ENCODE results near the gene LSM8. TPM values are rescaled to one million over a fixed set of nuclear protein-coding genes. Genes with fewer than 3 reads are reported as not detected.
"Not testable (repeated sequence)": the region's sequence is repeated elsewhere in the genome, so short reads cannot be mapped to it uniquely, and the experiment has no call there.

LSM8 gene
- 10 to 100 TPM; 52.3 to 54.4 TPM for total RNA-seq

GRCh38 chr7:118183786-118184564, at the start of gene LSM8:
LSM8 (plus strand) TSS chr7:118184164; CDS start chr7:118184224, 60 bp downstream.
- DNase-seq (peak; percentile 98), ATAC-seq (peak; percentile 99)
- H3K4me1 Mint-ChIP-seq (ENCODE audit: low read depth): peaks cover 32% of the 10 kb centered on the region
- H3K9me3 Mint-ChIP-seq (ENCODE audit: insufficient read depth): no peaks in the 10 kb centered on the region
- ChIA-PET CTCF (interaction anchor here (2.5 kb wide), 1 partner anchor 11 kb away, joined by 7 read pairs; no protein-coding TSS in a partner anchor), POLR2A (interaction anchor here (0.8 to 1.4 kb wide), 4 partner anchors 14 to 451 kb away, joined by 3 read pairs; no protein-coding TSS in a partner anchor)
- peak within 1 kb of the TSS; percentile 93 for H3K4me3 Mint-ChIP-seq
- peak within 1 kb of the TSS; percentile 98 for H3K27ac Mint-ChIP-seq
- peaks cover 42% of the 10 kb centered on the region for H3K36me3 Mint-ChIP-seq (ENCODE audit: low read depth)
- H3K27me3 Mint-ChIP-seq (ENCODE audit: low read depth): no peaks in the 10 kb centered on the region

GRCh38 chr7:118134420-118134819, 49.5 kb upstream of the LSM8 start:
- H3K4me1 Mint-ChIP-seq (ENCODE audit: low read depth); ATAC-seq; H3K4me3 Mint-ChIP-seq; H3K27ac Mint-ChIP-seq; DNase-seq; CTCF ChIA-PET; H3K27me3 Mint-ChIP-seq (ENCODE audit: low read depth); H3K9me3 Mint-ChIP-seq (ENCODE audit: insufficient read depth); H3K36me3 Mint-ChIP-seq (ENCODE audit: low read depth); POLR2A ChIA-PET: not testable (repeated sequence)

GRCh38 chr7:118140468-118140867, 43.5 kb upstream of the LSM8 start:
- no peaks in the 10 kb centered on the region for H3K4me1 Mint-ChIP-seq (ENCODE audit: low read depth)
- no peaks in the 10 kb centered on the region for H3K36me3 Mint-ChIP-seq (ENCODE audit: low read depth)
- H3K9me3 Mint-ChIP-seq (ENCODE audit: insufficient read depth): no peaks in the 10 kb centered on the region
- H3K27me3 Mint-ChIP-seq (ENCODE audit: low read depth): no peaks in the 10 kb centered on the region
- ChIA-PET CTCF (no interaction called here), POLR2A (no interaction called here)
- no peak for ATAC-seq
- DNase-seq: no peak
- no peak overlapping the region for H3K27ac Mint-ChIP-seq
- H3K4me3 Mint-ChIP-seq: no peak overlapping the region

GRCh38 chr7:118142012-118142411, 42.0 kb upstream of the LSM8 start:
- POLR2A ChIA-PET: no interaction called here
- no peaks in the 10 kb centered on the region for H3K4me1 Mint-ChIP-seq (ENCODE audit: low read depth)
- DNase-seq (no peak), ATAC-seq (no peak)
- no peak overlapping the region for H3K4me3 Mint-ChIP-seq
- no peaks in the 10 kb centered on the region for H3K36me3 Mint-ChIP-seq (ENCODE audit: low read depth)
- no peaks in the 10 kb centered on the region for H3K9me3 Mint-ChIP-seq (ENCODE audit: insufficient read depth)
- H3K27me3 Mint-ChIP-seq (ENCODE audit: low read depth): no peaks in the 10 kb centered on the region
- CTCF ChIA-PET: no interaction called here
- no peak overlapping the region for H3K27ac Mint-ChIP-seq

- DNase-seq: no peak
- ChIA-PET POLR2A (no interaction called here), CTCF (no interaction called here)
- peaks cover 22% of the 10 kb centered on the region for H3K27me3 Mint-ChIP-seq (ENCODE audit: low read depth)
- no peaks in the 10 kb centered on the region for H3K36me3 Mint-ChIP-seq (ENCODE audit: low read depth)
- H3K4me3 Mint-ChIP-seq: no peak overlapping the region
- no peaks in the 10 kb centered on the region for H3K4me1 Mint-ChIP-seq (ENCODE audit: low read depth)
- H3K9me3 Mint-ChIP-seq (ENCODE audit: insufficient read depth): no peaks in the 10 kb centered on the region
- no peak overlapping the region for H3K27ac Mint-ChIP-seq
- ATAC-seq: no peak
Measured at GRCh38 chr7:118148930-118149329, 35.0 kb upstream of the LSM8 start.

GRCh38 chr7:118149394-118149793, 34.6 kb upstream of the LSM8 start:
- Mint-ChIP-seq H3K4me3 (no peak overlapping the region), H3K27ac (no peak overlapping the region), H3K4me1 (ENCODE audit: low read depth) (no peaks in the 10 kb centered on the region), H3K27me3 (ENCODE audit: low read depth) (peaks cover 25% of the 10 kb centered on the region), H3K9me3 (ENCODE audit: insufficient read depth) (no peaks in the 10 kb centered on the region), H3K36me3 (ENCODE audit: low read depth) (no peaks in the 10 kb centered on the region)
- POLR2A ChIA-PET: no interaction called here
- no peak for ATAC-seq
- CTCF ChIA-PET: no interaction called here
- DNase-seq: no peak

GRCh38 chr7:118151671-118152070, 32.3 kb upstream of the LSM8 start:
- ATAC-seq (no peak), DNase-seq (no peak)
- Mint-ChIP-seq H3K36me3 (ENCODE audit: low read depth) (no peaks in the 10 kb centered on the region), H3K4me1 (ENCODE audit: low read depth) (no peaks in the 10 kb centered on the region), H3K27ac (no peak overlapping the region), H3K4me3 (no peak overlapping the region), H3K9me3 (ENCODE audit: insufficient read depth) (no peaks in the 10 kb centered on the region), H3K27me3 (ENCODE audit: low read depth) (peaks cover 34% of the 10 kb centered on the region)
- CTCF ChIA-PET: interaction anchor here (0.5 kb wide), 1 partner anchor 466 kb away, joined by 3 read pairs; no protein-coding TSS in a partner anchor
- POLR2A ChIA-PET: no interaction called here

- no peak overlapping the region for H3K27ac Mint-ChIP-seq
- DNase-seq (no peak), ATAC-seq (no peak)
- ChIA-PET POLR2A (no interaction called here), CTCF (no interaction called here)
- peaks cover 34% of the 10 kb centered on the region for H3K27me3 Mint-ChIP-seq (ENCODE audit: low read depth)
- no peaks in the 10 kb centered on the region for H3K4me1 Mint-ChIP-seq (ENCODE audit: low read depth)
- H3K9me3 Mint-ChIP-seq (ENCODE audit: insufficient read depth): no peaks in the 10 kb centered on the region
- no peaks in the 10 kb centered on the region for H3K36me3 Mint-ChIP-seq (ENCODE audit: low read depth)
- no peak overlapping the region for H3K4me3 Mint-ChIP-seq
Measured at GRCh38 chr7:118152149-118152548, 31.8 kb upstream of the LSM8 start.

GRCh38 chr7:118152654-118153053, 31.3 kb upstream of the LSM8 start:
- Mint-ChIP-seq H3K4me3 (no peak overlapping the region), H3K27me3 (ENCODE audit: low read depth) (peaks cover 34% of the 10 kb centered on the region), H3K9me3 (ENCODE audit: insufficient read depth) (no peaks in the 10 kb centered on the region), H3K36me3 (ENCODE audit: low read depth) (no peaks in the 10 kb centered on the region), H3K27ac (no peak overlapping the region), H3K4me1 (ENCODE audit: low read depth) (no peaks in the 10 kb centered on the region)
- no peak for DNase-seq
- ChIA-PET POLR2A (no interaction called here), CTCF (no interaction called here)
- ATAC-seq: no peak

- H3K36me3 Mint-ChIP-seq (ENCODE audit: low read depth): peaks cover 3% of the 10 kb centered on the region
- DNase-seq (peak; percentile 28), ATAC-seq (no peak)
- no peak overlapping the region for H3K27ac Mint-ChIP-seq
- no peaks in the 10 kb centered on the region for H3K4me1 Mint-ChIP-seq (ENCODE audit: low read depth)
- H3K4me3 Mint-ChIP-seq: no peak overlapping the region
- H3K9me3 Mint-ChIP-seq (ENCODE audit: insufficient read depth): peaks cover 7% of the 10 kb centered on the region
- CTCF ChIA-PET: interaction anchor here (1.1 to 1.5 kb wide), 2 partner anchors 15 to 284 kb away, joined by 3 read pairs; no protein-coding TSS in a partner anchor
- H3K27me3 Mint-ChIP-seq (ENCODE audit: low read depth): peaks cover 34% of the 10 kb centered on the region
- POLR2A ChIA-PET: no interaction called here
Measured at GRCh38 chr7:118153551-118154177, 30.3 kb upstream of the LSM8 start.

GRCh38 chr7:118158766-118159165, 25.2 kb upstream of the LSM8 start:
- no peaks in the 10 kb centered on the region for H3K4me1 Mint-ChIP-seq (ENCODE audit: low read depth)
- H3K9me3 Mint-ChIP-seq (ENCODE audit: insufficient read depth): peaks cover 7% of the 10 kb centered on the region
- ATAC-seq (no peak), DNase-seq (no peak)
- H3K4me3 Mint-ChIP-seq: no peak overlapping the region
- peaks cover 3% of the 10 kb centered on the region for H3K36me3 Mint-ChIP-seq (ENCODE audit: low read depth)
- CTCF ChIA-PET: no interaction called here
- peaks cover 18% of the 10 kb centered on the region for H3K27me3 Mint-ChIP-seq (ENCODE audit: low read depth)
- POLR2A ChIA-PET: no interaction called here
- H3K27ac Mint-ChIP-seq: no peak overlapping the region

- DNase-seq (no peak), ATAC-seq (no peak)
- no peaks in the 10 kb centered on the region for H3K36me3 Mint-ChIP-seq (ENCODE audit: low read depth)
- CTCF ChIA-PET: no interaction called here
- H3K9me3 Mint-ChIP-seq (ENCODE audit: insufficient read depth): no peaks in the 10 kb centered on the region
- H3K27ac Mint-ChIP-seq: no peak overlapping the region
- peaks cover 22% of the 10 kb centered on the region for H3K27me3 Mint-ChIP-seq (ENCODE audit: low read depth)
- H3K4me3 Mint-ChIP-seq: no peak overlapping the region
- peaks cover 9% of the 10 kb centered on the region for H3K4me1 Mint-ChIP-seq (ENCODE audit: low read depth)
- POLR2A ChIA-PET: no interaction called here
Measured at GRCh38 chr7:118169146-118169545, 14.8 kb upstream of the LSM8 start.
